Stimulated activated CD8-positive, alpha-beta memory T cell treated with anti-CD3 and anti-CD28 coated beads, Interleukin-4, amount 100 ng/mL, for 24 hours (primary cell): Measurements from ENCODE around the gene PTK6.
"Not testable (repeated sequence)": the region's sequence is repeated elsewhere in the genome, so short reads cannot be mapped to it uniquely, and the experiment has no call there.

Source experiments
- DNase-seq: peaks from one replicate; pipeline ENCODE4 v3.0.0-alpha.2; 2020; ENCODE audit warnings: low read depth

Gene PTK6

GRCh38 chr20:63529180-63529860, 7.9 kb downstream of the PTK6 start:
- no peak for DNase-seq

GRCh38 chr20:63527184-63527583, 10.0 kb downstream of the PTK6 start:
- DNase-seq: no peak

GRCh38 chr20:63525971-63526370, 11.2 kb downstream of the PTK6 start:
- DNase-seq: no peak

- DNase-seq: no peak
These were observed 12.0 kb downstream of the PTK6 start for GRCh38 chr20:63525185-63525584.

GRCh38 chr20:63522981-63523611, 14.1 kb downstream of the PTK6 start:
- no peak for DNase-seq

GRCh38 chr20:63522091-63522868, 14.9 kb downstream of the PTK6 start:
- no peak for DNase-seq

DNA sequence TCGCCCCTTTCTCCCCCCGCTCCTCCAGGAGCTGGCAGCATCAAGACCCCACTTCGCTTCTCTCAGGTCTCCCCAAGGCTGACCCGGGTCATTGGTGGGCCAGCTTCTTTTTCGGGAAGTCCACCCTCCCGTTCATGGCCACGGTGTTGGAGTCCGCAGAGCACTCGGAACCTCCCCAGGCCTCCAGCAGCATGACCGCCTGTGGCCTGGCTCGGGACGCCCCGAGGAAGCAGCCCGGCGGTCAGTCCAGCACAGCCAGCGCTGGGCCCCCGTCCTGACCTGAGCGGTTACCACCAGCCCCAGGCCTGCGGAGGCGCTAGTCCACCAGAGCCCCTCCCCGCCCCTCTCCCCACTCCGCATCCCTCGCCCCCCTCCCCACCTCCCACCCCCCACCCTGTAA, 15.6 kb downstream of the PTK6 start:
- DNase-seq: no peak

DNA sequence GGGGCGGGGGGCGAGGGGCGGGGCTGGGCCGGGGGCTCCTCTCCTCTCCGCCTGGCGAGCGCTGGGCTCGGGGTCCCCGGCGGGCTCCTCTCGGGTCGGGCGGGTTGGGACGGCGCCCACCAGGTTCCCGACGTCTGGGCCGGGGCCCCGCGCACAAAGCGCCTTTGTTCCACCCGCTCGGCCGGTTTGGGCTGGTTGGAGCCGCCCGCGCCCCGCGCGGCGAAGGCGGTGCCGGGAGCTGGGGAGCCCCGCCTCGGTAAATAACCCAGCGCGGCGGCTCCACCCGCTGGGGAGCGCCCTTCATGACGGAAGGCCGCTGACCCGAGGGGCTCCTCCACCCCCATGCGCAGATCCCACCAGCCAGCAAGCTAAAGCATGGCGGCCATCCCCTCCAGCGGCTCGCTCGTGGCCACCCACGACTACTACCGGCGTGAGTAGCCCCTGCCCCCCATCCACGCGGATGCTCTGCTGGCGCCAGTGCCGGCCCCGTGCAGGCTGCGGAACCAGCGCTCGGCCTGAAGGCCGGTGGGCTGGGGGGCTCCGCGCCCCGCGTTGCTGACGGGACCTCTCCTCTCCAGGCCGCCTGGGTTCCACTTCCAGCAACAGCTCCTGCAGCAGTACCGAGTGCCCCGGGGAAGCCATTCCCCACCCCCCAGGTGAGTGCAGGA, 16.1 kb downstream of the PTK6 start:
- peak; percentile 56 for DNase-seq

DNA sequence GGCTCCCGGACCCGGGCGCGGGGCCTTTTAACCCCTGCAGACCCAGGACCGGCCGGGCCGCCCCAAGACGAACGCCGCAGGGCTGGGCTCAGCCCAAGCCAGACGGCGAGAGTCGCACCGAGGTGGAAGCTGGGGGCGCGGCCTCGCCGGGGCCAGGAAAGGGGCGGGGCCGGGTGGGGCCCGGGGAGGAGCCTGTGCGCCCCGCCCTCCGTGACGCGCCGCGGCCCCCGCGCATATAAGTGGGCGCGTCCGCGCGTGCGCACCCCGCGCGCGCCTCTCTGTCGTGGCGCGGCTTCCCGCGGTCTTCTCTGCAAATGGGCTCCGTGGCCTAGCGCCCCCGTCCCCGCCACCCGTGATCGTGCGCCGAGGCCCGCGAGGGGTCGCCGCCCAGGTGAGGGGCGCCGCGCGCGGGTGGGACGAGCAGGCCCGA, 16.7 kb downstream of the PTK6 start, which contains the start of gene PPDPF:
Gene PPDPF (plus strand): TSS at position 262 of the 430 bp plus-strand sequence. CDS start 544 bp downstream, outside the sequence.
- DNase-seq: peak; percentile 70

DNA sequence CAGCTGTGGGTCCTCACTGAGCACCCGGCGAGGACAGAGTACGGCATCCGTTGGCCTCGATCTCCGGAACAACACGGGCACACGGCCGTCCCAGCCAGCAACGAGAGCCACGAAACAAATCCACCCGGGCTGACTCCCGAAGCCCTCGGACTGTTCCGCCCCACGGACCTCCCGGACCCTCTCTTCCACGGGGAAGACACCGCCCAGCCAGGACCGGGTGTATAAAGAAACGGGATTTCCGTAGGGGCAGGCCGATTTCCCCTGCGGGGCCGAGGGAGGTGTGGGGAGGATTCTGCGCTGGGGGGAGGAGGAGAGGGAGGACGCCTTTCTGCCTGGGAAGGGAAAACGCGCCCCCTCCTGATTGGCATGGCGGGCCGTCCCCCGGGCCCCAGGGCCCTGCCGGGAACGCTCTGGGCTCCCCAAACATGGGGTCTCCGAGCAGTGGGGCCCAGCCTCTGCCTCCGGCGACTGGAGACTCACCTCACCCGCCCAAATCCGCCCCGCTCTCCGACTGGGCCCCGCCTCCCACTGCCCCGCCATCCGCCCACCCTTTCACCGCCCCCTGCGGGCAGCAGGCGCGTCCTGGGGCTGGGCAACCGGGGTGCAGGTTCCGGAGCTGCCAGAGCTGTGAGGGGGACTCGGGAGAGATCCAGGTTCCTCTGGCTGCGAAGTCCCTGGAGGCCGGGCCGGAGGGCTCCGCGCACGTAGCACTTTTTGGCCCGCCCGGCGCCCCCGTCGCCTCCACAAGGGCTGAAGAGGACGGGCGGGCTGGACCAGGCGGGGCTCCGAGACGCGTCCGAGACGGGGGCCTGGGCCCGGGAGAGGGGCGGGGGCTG, 17.3 kb downstream of the PTK6 start:
- DNase-seq: peak; percentile 56

DNA sequence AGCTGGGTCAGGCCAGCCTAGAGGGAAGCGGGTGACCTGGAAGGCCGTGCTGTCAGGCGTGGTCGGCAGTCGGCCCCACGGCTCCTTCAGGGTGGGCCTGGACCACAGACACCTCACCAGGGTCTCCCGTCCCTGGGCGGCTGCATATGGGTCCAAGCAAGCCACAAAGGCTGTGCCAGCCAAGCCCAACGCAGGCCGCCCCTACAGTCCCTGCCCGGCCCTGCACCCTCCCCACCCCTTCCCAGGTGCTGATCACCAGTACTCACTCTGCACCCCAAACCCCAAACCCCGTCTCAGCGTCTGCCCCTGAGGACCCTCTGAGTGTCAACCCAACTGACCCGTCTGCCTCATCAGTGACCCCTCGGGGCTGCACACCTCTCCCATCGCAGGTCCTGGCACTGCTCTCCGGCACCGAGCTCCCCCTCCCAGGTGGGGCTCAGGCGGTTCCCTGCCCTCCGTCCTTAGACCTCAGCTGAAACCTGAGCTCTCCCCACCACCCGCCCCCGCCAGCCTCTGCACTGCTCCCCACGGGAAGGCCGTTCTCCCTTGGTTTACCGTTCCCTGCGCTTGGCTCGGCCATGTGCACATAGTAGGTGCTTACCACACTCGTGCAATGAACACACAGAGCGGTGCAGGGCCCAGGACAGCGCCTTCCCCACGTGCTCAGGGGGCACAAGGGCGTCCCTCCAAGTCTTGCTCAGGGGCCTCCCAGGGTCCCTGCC, 18.1 kb downstream of the PTK6 start:
- no peak for DNase-seq

GRCh38 chr20:63518351-63518861, 18.8 kb downstream of the PTK6 start:
- DNase-seq: no peak

GRCh38 chr20:63517376-63518309, 19.5 kb downstream of the PTK6 start:
- no peak for DNase-seq

DNA sequence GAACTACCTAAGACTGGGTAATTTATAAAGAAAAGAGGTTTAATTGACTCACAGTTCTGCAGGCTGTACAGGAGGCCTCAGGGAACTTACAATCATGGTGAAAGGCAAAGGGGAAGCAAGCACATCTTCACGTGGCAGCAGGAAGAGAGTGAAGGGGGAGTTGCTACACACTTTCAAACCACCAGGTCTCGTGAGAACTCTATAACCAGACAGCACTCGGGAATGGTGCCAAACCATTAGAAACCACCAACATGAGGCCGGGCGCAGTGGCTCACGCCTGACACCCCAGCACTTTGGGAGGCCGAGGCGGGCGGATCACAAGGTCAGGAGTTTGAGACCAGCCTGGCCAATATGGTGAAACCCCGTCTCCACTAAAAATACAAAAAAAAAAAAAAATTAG, 22.7 kb downstream of the PTK6 start:
- DNase-seq: not testable (repeated sequence)

GRCh38 chr20:63513207-63513606, 24.0 kb downstream of the PTK6 start:
- no peak for DNase-seq

- DNase-seq: no peak
These were observed 28.1 kb downstream of the PTK6 start for GRCh38 chr20:63509088-63509564.

DNA sequence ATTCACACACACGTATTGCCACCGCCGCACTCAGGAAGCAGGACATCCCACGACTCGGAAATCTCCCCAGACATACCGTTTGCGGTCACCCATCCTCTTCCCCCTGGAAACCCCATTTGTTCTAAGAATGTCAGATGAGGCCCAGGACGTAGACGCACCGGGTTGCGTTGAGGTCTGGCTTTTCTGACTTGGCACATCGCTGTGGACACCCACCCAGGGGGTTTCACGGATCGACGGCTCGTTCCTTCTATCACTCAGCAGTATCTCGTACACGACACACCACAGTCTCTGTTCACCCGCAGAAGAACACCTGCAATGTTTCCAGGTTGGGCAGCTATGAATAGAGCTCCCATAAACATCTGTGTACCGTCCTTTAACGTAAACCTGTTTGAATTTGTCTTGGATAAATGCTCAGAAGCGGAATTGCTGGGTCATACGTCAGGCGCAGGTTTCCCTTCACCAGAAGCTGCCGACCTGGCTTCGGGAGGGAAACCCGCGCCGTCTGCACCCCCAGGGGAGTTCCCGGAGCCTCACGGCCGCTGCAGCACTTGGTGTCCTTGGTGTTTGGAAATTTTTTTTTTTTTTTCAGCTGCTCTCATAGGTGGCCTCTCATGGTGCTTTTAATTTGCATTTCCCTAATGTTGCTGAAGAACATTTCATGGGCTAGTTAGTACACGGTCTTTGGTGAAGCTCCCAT, 29.0 kb downstream of the PTK6 start:
- DNase-seq: no peak

- DNase-seq: no peak
These were observed 30.0 kb downstream of the PTK6 start for GRCh38 chr20:63507083-63507743.
